ENCODE measurements around the gene ADAM15.

ADAM15 gene

DNA sequence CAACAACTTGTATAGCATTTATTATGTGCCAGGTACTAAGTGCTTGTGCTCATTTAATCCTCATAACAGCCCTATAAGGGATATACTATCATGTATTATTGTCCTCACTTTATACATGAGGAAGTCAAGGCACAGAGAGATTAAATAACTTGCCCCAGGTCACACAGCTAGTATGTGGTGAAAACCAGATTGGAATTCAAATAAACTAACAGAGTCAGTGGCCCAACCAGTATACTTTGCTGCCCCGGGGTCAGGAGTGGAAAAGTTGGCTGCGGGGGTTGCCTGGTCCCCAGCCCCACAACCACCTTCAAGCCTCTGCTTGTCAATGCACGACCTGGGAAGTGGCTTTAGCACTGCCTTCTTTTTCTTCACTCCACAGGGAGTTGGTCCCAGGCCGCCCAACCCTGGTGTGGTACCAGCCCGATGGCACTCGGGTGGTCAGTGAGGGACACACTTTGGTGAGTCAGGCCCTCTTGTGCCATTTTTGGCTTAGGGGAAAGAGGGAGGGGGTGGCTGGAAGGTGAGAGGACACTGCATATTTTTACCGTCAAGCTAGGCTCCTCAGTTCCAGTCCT is 2.5 kb downstream of the ADAM15 start:
- no peak for DNase-seq

DNA sequence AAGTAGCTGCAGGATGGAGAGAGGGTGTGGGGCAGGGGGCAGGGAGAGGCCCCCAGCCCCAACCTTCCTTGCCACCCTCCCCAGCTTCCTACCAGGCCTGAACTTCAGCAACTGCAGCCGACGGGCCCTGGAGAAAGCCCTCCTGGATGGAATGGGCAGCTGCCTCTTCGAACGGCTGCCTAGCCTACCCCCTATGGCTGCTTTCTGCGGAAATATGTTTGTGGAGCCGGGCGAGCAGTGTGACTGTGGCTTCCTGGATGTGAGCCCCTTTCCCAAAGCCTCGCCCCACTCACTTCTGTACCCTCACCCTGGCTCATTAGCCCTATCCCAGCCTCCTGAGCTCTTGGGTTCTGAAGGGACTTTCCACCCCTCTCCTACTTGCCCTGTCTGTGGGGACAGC is 6.0 kb downstream of the ADAM15 start:
- no peak for DNase-seq

DNA sequence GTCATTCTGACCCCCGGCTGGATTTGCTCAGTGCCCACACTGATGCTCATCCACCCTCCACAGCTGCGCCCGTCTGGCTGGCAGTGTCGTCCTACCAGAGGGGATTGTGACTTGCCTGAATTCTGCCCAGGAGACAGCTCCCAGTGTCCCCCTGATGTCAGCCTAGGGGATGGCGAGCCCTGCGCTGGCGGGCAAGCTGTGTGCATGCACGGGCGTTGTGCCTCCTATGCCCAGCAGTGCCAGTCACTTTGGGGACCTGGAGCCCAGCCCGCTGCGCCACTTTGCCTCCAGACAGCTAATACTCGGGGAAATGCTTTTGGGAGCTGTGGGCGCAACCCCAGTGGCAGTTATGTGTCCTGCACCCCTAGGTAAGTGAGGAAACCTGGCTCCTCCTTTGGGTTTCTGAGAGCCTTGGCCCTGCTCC is 6.7 kb downstream of the ADAM15 start:
- DNase-seq: no peak

DNA sequence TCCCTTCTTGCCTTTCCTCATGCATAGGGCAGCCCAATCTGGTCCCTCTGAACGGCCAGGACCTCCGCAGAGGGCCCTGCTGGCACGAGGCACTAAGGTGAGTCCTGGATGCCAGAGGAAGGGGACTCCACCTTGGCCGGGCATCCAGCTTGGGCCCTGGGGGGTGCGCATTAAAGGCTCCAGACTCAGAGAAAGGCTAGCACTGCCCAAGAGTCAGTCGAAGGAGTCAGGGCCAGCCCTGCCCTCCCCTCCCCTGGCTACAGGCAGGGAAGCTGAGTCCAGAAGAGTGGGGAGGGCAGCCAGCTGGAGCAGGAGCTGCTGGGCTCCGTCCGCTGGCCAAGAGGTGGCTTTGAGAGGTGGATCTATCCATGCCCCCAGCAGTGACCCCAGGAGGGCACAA is 9.6 kb downstream of the ADAM15 start:
- no peak for DNase-seq

DNA sequence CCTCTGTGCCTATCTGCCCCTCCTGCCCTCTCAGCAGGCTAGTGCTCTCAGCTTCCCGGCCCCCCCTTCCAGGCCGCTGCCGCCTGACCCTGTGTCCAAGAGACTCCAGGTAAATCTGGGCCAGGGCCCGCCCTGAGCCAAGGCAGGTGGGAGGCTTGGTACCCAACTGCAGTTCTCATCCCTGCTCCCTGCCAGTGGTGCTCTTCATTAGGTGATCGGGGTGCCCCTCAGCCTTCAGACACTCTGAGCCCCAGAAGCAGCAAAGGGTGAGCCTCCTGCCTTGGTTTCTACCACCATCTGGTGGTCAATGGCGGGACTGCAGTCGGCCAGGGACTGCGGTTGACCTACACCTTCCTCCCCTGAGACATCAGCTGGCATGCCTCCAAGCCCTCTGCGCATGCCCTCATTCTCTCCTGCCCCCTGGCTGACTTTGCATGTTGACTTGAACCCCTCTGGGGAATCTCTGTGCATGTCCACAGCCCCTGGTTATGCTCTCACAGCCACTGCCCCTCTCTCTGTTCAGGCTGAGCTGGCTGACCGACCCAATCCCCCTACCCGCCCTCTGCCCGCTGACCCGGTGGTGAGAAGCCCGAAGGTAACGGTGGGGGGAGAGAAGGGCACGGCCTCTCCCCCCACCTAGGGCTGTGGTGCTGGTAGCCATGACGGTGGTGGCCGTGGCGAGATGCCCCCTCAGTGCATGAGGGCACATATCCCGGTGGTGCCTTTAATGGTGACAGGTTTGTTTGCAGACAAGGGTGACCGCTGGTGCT is 10.4 kb downstream of the ADAM15 start:
- peak; percentile 97 for DNase-seq

DNA sequence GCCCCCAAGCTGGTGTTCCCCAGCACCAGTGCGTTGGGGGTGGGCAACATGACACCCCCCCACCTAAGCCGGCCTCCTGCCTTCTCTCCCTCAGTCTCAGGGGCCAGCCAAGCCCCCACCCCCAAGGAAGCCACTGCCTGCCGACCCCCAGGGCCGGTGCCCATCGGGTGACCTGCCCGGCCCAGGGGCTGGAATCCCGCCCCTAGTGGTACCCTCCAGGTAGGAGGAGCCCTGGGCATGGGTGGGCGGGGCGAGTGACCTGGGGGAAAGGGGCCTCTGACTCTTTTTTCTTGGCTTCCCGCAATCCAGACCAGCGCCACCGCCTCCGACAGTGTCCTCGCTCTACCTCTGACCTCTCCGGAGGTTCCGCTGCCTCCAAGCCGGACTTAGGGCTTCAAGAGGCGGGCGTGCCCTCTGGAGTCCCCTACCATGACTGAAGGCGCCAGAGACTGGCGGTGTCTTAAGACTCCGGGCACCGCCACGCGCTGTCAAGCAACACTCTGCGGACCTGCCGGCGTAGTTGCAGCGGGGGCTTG is 11.1 kb downstream of the ADAM15 start:
- no peak for DNase-seq

DNA sequence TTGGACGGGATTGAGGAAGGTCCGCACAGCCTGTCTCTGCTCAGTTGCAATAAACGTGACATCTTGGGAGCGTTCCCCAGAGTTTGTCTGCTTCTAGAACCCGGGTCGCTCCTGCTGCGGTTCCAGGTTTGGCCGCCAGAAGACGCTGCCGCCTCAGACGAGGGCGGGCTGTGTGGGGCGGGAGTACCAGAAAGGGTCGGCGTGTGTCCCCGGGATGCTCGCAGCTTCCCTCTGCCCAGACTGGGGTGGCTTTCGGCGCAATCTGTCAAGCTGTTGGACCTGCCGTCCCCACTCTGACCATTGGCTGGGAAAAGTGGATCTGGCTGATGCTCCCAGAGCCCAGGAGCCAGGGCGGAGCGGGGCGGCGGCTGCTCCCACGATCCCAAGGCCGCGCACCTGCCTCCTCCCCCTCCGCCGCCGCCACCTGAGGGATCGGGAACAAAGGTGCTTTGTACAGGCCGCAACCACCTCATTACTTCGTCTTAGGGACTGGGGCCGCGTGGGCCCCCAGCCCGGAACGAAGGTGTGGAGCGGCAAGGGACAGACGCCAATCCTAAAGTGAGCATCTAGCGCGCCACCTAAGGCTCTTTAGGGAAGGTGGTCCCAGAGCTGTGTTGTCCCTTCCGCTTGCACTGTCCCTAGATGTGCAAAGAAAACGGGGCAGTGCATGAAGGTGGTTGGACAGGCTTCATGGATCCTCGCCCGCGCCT is 11.7 kb downstream of the ADAM15 start:
- DNase-seq: peak; percentile 61

DNA sequence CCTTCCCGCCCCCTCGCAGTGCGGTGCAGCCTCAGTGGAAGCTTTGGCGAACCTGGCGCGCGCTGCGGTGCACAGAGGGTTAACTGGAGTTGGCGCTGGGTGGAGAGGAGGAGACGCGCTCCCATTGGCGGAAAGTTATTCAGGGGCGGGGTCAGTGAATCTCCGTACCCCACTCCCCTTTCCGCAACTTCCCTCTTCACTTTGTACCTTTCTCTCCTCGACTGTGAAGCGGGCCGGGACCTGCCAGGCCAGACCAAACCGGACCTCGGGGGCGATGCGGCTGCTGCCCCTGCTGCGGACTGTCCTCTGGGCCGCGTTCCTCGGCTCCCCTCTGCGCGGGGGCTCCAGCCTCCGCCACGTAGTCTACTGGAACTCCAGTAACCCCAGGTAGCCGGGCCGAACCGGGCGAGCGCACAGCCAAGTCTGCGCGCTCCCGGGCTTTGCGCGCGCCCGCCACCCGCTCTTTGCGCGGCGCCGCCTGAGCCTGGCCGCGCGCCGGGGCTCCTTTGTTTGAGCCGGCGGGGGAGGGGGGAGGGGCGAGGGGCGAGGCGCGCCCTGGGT is 12.5 kb downstream of the ADAM15 start, which contains the start of gene EFNA4:
TSS of gene EFNA4 (plus strand) at position 191 of the 561 bp plus-strand sequence. CDS start at position 275, 84 bp downstream.
- DNase-seq: peak; percentile 80

DNA sequence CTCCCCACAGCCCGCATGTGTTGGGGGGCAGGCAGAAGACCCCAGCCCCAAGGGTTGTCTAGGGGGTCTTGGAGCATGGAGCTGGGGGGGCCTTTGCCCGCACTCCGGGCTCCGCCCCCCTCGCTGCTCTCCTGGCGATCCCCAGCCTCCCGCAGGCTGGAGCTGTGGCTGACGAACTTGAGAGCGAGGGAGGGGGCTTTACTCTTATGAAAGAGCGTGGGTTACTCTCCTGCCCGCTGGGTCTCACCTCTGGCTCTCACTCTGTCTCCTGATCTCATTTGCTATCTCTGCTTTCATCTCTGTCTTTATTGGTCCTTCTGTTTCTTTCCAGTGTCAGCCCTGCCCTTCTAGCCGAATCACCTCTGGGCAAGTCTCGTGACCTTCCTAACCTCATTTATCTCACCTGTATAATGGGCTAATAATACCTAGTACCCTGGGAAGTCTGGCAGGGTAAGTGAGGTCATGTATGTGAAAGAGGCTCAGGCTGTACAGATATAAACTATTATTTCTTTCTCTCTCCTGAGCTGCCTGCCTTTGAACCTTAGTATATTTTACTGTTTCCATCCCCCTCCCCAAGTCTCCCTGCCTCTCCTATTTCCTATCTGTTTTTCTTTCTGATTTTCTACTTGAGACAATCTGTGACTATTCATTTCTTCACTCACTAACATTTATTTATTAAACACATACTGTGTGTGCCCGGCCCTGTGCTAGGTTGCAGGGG is 13.2 kb downstream of the ADAM15 start:
- DNase-seq: no peak

DNA sequence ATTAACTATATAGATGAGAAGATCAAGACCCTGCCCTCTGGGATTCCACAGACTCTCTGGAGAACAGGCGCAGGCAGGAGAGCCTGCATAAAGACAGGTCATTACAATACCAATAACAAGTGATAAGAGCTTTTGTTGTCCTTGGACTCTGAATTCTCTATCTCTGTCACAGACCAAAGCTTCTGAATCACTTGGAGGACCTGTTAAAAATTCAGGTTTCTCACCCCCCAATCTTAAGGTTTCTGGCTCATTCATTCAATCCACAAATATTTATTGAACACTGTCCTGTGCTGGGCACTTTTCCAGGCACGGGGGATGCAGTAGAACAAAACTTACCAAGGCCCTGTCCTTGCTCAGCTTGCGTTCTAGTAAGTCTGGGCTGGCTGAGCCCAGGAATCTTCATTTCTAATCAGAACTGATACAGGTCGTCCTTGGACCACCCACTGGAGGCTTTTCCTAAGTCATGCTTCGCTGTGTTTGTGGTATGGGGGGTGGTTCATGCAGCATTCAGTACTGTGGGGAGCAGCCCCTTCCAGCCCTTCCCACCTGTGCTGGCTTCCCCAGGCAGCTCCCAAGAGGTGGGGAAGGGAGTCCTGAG is 13.8 kb downstream of the ADAM15 start:
- no peak for DNase-seq

DNA sequence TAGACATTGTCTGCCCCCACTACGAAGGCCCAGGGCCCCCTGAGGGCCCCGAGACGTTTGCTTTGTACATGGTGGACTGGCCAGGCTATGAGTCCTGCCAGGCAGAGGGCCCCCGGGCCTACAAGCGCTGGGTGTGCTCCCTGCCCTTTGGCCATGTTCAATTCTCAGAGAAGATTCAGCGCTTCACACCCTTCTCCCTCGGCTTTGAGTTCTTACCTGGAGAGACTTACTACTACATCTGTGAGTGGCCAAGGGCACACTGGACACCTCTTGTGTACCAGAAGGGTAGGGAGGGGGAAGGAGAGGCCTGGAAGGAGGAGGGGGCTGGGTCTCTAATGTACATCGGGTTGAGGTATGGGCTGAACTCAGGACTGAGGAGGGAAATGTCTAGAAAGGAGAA is 15.7 kb downstream of the ADAM15 start:
- no peak for DNase-seq

DNA sequence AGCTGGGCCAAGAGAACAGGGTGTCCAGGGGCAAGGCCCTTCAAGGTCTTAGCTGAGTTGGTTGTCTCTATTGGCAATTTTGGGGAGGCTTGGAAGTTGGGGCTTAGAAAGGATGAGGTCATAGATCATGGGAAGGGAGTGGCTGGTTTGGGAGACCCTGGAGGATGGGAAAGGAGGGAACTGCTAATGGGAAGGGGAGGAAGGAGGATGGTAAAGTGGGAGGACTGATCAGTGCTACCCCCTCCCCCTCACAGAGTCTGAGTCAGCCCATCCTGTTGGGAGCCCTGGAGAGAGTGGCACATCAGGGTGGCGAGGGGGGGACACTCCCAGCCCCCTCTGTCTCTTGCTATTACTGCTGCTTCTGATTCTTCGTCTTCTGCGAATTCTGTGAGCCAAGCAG is 17.5 kb downstream of the ADAM15 start:
- DNase-seq: no peak

DNA sequence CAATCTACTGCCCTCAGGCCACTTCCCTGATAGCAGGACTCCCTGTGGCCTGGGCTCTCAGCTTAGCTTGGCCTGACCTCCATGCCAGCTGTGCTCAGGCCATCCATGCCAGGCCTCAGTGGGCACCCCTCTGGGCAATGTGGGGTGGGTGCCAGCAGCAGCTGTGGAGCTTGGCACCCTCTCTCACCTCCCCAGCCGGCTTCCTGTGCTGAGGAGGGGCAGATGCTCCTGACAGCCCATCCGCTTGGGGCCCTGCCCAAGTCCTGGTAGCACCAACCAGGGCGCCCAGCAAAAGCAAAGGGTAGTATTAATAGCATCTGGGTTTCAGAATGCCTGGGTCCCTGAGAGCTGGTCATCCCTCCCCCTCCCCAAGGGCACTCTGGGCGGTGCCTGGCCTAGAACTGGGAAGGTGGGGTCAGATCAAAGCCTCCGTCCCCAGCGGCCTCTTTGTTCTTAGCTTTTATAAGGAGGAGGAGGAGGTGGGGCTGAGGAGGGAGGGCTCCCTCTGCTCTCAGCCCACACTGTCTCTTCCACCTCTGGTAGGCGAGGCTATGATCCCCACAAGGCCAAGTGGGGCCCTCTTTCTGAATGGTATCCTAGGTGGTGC is 18.5 kb downstream of the ADAM15 start:
- no peak for DNase-seq

DNA sequence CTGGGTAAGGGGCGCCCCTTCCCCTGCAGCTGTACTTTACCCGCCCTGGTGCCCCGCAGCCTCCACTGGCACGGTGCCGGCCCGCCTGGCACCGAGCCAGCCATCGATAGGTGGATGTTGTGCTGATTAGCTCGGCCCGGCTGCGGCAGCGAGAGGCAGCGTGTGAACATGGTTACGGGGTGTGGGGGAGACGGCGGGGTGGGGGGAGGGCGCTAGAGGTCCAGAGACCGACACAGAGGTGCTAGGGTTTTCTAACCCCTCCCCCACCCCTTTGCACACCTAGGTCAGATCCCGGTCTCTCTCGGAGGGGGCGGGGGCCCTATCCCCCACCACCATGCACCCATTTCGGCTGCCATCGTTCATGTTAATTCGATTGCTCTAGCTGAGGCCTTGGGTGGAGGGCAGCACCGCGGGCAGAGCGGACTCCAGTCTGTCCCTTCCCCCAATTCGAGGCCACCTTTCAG is 19.1 kb downstream of the ADAM15 start:
- DNase-seq: no peak

DNA sequence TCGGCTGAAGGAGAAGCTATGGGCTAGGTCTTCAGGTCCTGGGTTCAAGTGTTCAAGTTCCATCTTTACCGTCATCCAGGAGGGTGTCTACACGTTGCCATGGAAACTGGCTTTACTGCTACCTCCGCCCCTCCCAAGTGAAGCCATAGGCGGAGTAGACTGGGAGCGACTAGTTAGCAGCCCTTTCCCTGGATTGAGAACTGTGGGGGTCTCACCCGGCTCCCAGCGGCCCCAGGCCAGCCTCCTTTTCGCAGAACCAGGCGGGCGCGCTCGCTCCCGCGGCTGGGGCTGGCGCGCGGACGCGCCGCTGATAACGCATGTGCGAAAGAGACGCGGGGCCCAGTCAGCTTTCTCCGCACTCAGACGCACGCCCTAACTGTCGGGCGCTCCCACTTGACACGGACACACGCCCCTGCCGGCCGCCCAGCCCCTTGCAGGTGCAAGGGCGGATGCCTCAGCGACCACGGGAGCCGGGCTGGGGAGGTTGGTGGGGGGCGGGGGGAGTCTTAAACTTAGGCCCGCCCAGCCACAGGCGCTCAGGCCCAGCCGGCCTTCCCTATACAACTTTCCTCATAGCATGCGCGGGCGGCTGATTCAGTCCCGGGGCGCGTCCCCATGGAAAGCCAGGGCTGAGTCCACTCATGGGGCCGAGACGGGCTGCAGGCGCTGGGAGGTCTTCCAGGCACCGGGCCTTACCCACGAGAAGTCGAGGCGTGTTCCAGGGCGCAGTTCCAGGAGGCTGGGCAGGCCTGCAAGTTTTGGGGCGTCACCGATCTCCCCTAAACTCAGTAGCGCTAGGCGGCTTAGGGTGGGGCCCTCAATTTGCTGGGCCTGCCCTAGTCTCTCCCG is 19.8 kb downstream of the ADAM15 start:
- DNase-seq: peak; percentile 76

DNA sequence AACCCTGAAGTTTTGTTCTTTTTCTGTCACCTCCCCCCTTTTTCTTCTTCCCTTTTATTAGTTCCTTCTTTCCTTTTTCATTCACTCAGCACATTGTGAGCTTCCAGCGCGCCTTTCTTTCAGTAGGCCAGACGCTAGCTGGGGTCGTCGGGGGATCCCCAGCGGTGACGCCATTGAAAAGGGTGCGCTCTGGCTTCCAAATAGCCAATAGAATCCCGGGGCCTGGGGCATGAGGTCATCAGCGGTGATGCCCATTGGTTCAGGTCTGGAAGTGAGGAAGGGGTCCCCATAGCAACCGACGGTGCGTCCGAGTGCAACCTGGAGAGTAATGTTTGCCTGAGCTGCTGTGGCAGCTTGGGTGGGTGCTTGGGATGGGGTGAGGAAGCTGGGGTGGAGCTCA is 20.6 kb downstream of the ADAM15 start:
- DNase-seq: no peak

DNA sequence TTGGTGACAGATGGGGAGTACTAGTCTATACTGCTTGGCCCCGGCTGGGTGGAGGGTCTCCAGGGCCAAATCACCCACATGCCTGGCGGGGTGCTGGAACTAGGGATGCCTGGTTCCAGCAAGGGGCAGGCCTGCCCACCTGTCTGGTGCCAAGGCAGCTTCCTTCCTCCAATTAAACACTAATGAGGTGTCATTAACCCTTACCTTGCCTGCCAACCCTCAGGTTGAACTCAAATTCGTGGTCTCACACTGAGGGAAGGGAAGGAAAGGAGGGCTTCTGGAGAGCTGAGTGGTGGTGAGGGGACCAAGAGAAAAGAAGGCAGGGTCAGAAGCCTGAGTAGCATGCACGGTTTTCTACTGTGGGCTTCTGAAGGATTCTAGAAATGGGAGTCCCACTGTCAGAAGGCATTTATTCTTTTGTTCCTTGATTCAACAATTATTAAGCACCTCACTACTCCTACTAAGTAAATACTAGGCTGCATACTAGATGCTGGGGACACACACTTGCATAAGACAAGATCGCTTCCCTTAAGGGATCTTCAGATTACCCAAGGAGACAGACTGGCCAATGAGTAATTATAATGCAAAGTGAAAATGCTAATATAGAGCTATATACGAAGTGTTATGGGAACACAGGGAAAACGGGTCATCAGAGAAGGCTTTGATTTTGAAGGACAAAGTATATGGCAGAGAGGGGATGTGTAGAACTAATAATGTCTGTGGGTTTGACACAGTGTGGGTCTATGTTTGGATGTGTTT is 21.6 kb downstream of the ADAM15 start:
- DNase-seq: no peak

DNA sequence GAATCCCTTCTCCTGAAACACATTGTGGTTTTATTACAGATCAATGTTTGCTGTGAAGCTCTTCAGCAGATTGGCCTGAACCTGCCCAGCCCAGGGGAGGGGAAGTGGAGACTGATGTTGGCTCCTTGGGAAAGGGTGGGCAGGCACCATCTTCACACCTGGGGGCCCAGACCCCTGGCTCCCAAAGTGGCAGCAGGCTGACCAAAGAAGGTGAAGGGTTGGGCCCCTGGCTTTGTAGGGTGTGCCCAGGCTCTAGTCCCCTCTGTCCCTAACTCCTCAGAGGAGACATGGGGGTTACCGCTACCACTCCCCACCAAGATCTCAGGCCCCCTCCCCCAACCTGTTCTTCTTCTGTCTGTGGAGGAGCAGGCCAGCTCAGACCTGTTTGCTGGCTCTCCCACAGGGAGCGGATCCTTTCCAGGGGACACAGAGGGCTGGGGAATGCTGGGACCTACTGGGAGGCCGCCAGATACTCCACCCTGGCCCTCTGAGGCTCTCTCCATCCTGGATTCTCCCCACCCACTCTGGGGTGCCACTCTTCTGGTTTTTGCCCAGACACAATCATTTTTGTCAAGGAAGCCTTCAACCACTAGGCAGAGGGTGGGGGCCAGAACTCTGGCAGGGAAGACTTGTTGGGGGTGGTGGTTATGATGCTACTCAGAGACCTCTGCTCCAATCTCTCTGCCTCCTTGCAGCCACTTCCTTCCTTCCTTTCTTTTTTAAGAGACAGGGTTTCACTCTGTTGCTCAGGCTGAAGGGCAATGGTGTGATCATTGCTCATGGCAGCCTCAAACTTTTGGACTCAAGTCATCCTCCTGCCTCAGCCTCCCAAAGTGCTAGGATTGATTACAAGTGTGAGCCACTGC is 22.5 kb downstream of the ADAM15 start:
- no peak for DNase-seq

DNA sequence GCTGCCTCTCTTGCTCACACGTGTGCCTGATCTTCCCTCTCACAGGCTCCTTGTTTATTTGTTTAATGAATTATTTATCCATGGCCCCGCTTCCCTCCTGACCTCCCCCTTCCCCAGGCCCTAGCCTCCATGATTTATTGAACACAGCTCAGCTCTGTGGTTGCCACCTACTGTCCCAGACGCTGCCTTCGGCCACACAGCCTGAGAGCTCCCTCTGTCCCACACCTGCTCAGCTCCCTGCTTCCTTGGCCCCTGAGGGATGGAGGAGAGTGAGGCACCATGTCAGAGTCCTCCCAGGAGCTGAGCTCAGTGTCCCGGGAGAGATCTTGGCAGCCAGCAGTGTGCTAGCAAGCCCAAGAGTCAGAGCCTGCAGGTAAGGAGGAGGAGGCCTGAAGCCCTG is 24.4 kb downstream of the ADAM15 start:
- no peak for DNase-seq

Measured in activated gamma-delta T cell treated with Interleukin-2 at 50 U/mL for 16 hours (primary cell).